Stomach smooth muscle (tissue), 2 donors: Measurements from ENCODE around the gene ZNF613.
"Not testable (repeated sequence)": the region's sequence is repeated elsewhere in the genome, so short reads cannot be mapped to it uniquely, and the experiment has no call there.

ENCODE experiments used
- H3K27ac ChIP-seq: one replicate; pipeline ENCODE4 v1.7.0; 2013; ENCODE audit warnings: mild to moderate bottlenecking, low read length, inconsistent platforms
- H3K27me3 ChIP-seq, 2 donors: one replicate each; pipeline ENCODE4 v1.7.0; 2013; ENCODE audit warnings: low read length in 2 of 2; ENCODE audit not compliant: insufficient read depth in 2 of 2, control insufficient read depth in 1 of 2
- H3K36me3 ChIP-seq, 2 donors: one replicate each; pipeline ENCODE4 v1.7.0; 2013; ENCODE audit warnings: low read length in 2 of 2; ENCODE audit not compliant: control insufficient read depth in 2 of 2, insufficient read depth in 2 of 2
- H3K4me1 ChIP-seq: one replicate; pipeline ENCODE4 v1.7.0; 2013; ENCODE audit warnings: low read length; ENCODE audit not compliant: control insufficient read depth, insufficient read depth
- H3K4me3 ChIP-seq, 2 donors: one replicate each; pipeline ENCODE4 v1.7.0; 2013; ENCODE audit warnings: low read length in 2 of 2
- H3K9ac ChIP-seq, 2 donors: one replicate each; pipeline ENCODE4 v1.7.0; 2013; ENCODE audit warnings: low read length in 2 of 2, mild to moderate bottlenecking in 1 of 2
- H3K9me3 ChIP-seq, 2 donors: one replicate each; pipeline ENCODE4 v1.7.0; 2013; ENCODE audit warnings: low read length in 2 of 2; ENCODE audit not compliant: control insufficient read depth in 2 of 2
- donor health status: healthy.
- donor health status: Pancreatic carcinoma.

The ZNF613 gene

GRCh38 chr19:51976852-51977251 is 49.6 kb downstream of the ZNF613 start:
- Histone ChIP-seq H3K9ac (no peak overlapping the region), H3K4me3 (no peak overlapping the region), H3K27ac (no peak overlapping the region), H3K27me3 (no peaks in the 10 kb centered on the region), H3K9me3 (peaks cover 25 to 31% of the 10 kb centered on the region in 2 donors), H3K4me1 (no peaks in the 10 kb centered on the region), H3K36me3 (peaks cover 18 to 31% of the 10 kb centered on the region in 2 donors)

- Histone ChIP-seq H3K4me1 (no peaks in the 10 kb centered on the region), H3K4me3 (no peak overlapping the region), H3K27ac (no peak overlapping the region), H3K27me3 (no peaks in the 10 kb centered on the region), H3K9ac (no peak overlapping the region), H3K9me3 (peaks cover 23 to 28% of the 10 kb centered on the region in 2 donors), H3K36me3 (peaks cover 15 to 26% of the 10 kb centered on the region in 2 donors)
Measured at GRCh38 chr19:51977346-51977745, 50.1 kb downstream of the ZNF613 start.

- no peak overlapping the region for H3K27ac ChIP-seq
- H3K4me3 ChIP-seq = no peak overlapping the region
- no peaks in the 10 kb centered on the region for H3K27me3 ChIP-seq
- H3K9ac ChIP-seq = no peak overlapping the region
- peaks cover 16 to 19% of the 10 kb centered on the region in 2 donors for H3K9me3 ChIP-seq
- no peaks in the 10 kb centered on the region for H3K4me1 ChIP-seq
- H3K36me3 ChIP-seq = peaks cover 6 to 12% of the 10 kb centered on the region in 2 donors
Measured at GRCh38 chr19:51978882-51979281, 51.6 kb downstream of the ZNF613 start.

GRCh38 chr19:51980116-51980736 is 53.0 kb downstream of the ZNF613 start:
- no peak overlapping the region for H3K4me3 ChIP-seq
- no peaks in the 10 kb centered on the region for H3K27me3 ChIP-seq
- H3K4me1 ChIP-seq = peaks cover 1% of the 10 kb centered on the region
- H3K36me3 ChIP-seq = peaks cover 0 to 3% of the 10 kb centered on the region in 2 donors
- no peak overlapping the region for H3K9ac ChIP-seq
- H3K27ac ChIP-seq = no peak overlapping the region
- peaks cover 12 to 17% of the 10 kb centered on the region in 2 donors for H3K9me3 ChIP-seq

GRCh38 chr19:51980926-51981325 is 53.7 kb downstream of the ZNF613 start:
- H3K4me1 ChIP-seq, H3K4me3 ChIP-seq, H3K27ac ChIP-seq, H3K36me3 ChIP-seq, H3K9ac ChIP-seq, H3K27me3 ChIP-seq: not testable (repeated sequence)
- H3K9me3 ChIP-seq = peaks cover 12 to 17% of the 10 kb centered on the region in 2 donors

GRCh38 chr19:51983361-51983760 is 56.1 kb downstream of the ZNF613 start:
- Histone ChIP-seq H3K27me3 (no peaks in the 10 kb centered on the region), H3K9me3 (peaks cover 3 to 6% of the 10 kb centered on the region in 2 donors), H3K36me3 (peaks cover 0 to 3% of the 10 kb centered on the region in 2 donors), H3K27ac (no peak overlapping the region), H3K4me3 (no peak overlapping the region), H3K9ac (no peak overlapping the region), H3K4me1 (peaks cover 5% of the 10 kb centered on the region)

GRCh38 chr19:51986309-51987291 is 59.3 kb downstream of the ZNF613 start, which contains the start of gene ZNF350:
Gene ZNF350, minus strand, starts transcription at chr19:51986840. Its CDS starts 12,480 bp downstream, at chr19:51974360.
- Histone ChIP-seq H3K27ac (peak within 1 kb of the TSS; percentile 58), H3K9me3 (peaks cover 0 to 11% of the 10 kb centered on the region in 2 donors), H3K4me1 (peaks cover 5% of the 10 kb centered on the region), H3K36me3 (no peaks in the 10 kb centered on the region), H3K4me3 (peak within 1 kb of the TSS; percentile 100), H3K27me3 (no peaks in the 10 kb centered on the region), H3K9ac (peak within 1 kb of the TSS; percentile 96 to 99)

- Histone ChIP-seq H3K36me3 (peaks cover 49 to 50% of the 10 kb centered on the region in 2 donors), H3K27ac (no peak overlapping the region), H3K4me3 (peak overlapping the region in 1 of 2 donors; percentile 58), H3K9ac (no peak overlapping the region), H3K9me3 (peaks cover 27 to 44% of the 10 kb centered on the region in 2 donors), H3K27me3 (no peaks in the 10 kb centered on the region), H3K4me1 (no peaks in the 10 kb centered on the region)
Measured at GRCh38 chr19:51993422-51993821, 66.2 kb downstream of the ZNF613 start.

- Histone ChIP-seq H3K27ac (no peak overlapping the region), H3K36me3 (peaks cover 53 to 57% of the 10 kb centered on the region in 2 donors), H3K4me3 (peak overlapping the region in 1 of 2 donors; percentile 58), H3K9me3 (peaks cover 27 to 39% of the 10 kb centered on the region in 2 donors), H3K4me1 (no peaks in the 10 kb centered on the region), H3K9ac (no peak overlapping the region), H3K27me3 (no peaks in the 10 kb centered on the region)
Measured at GRCh38 chr19:51994048-51994644, 66.9 kb downstream of the ZNF613 start.
